ENCODE data around the gene WDR72. TPM values are rescaled to one million over a fixed set of nuclear protein-coding genes. Genes with fewer than 3 reads are reported as not detected.

WDR72 gene
- total and polyA plus RNA-seq, 3 donors from 2014 or later: 1.9 to 2.4 (median 2.1) TPM

DNA sequence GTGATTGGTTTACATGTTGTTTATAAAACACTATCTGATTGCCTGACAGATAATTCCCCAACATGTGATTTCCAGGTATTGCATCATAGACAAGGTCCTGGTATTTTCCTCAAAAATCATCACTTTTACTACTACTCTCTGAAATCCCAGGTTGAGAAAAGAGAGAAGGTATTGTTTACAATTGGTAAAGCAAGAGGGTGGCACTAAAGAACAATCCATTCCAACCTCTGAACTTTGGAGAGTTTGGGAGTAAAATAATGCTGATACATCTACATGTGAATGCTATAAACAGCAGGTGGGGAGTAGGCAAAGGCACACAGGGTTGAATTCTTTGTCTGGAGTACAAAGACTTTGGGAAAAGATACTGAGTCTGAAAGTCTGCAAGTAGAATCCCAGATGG lies 134.2 kb downstream of the WDR72 start:
- no peak for TF ChIP-seq POLR2A (IDR thresholded peaks at IDR 0.05)
- no peak for TF ChIP-seq CTCF (IDR thresholded peaks at IDR 0.05)
- H3K4me1 ChIP-seq: no peaks in the 10 kb centered on the region
- no peaks in the 10 kb centered on the region for H3K36me3 ChIP-seq (ENCODE audit: low read depth, missing control alignments)
- H3K27me3 ChIP-seq: no peaks in the 10 kb centered on the region
- H3K9me3 ChIP-seq: no peaks in the 10 kb centered on the region
- H3K4me3 ChIP-seq: no peak overlapping the region
- intact Hi-C loops (cut with DNase I; ENCODE audit: low total_unique reads): no loop called here
- no peak overlapping the region for H3K27ac ChIP-seq
- no peak for DNase-seq

DNA sequence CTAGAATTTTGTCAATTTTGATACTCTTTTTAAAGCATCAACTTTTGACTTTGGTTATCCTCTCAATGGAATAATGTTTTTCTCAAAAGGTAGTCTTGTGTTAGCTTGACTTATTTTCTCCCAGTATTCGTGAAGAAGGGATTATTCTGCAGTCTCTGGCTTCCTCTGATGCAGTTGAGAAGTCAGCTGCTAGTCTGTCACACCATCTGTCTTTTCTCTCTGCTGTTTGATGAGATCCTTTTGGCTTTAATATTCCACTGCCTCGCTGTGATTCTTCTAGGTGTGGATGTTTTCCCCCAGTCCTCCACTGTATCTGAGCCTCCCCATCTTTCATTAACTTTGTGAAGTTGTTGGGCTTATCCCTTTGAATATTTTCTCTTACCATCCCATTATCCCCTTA lies 141.0 kb downstream of the WDR72 start:
- H3K36me3 ChIP-seq (ENCODE audit: low read depth, missing control alignments): no peaks in the 10 kb centered on the region
- no peaks in the 10 kb centered on the region for H3K27me3 ChIP-seq
- no peaks in the 10 kb centered on the region for H3K9me3 ChIP-seq
- TF ChIP-seq CTCF (IDR thresholded peaks at IDR 0.05): no peak
- TF ChIP-seq POLR2A (IDR thresholded peaks at IDR 0.05): no peak
- no peak overlapping the region for H3K4me3 ChIP-seq
- no peak overlapping the region for H3K27ac ChIP-seq
- no peak for DNase-seq
- 61 to 62% methylated on average over 2 of the region's 2 CpGs for WGBS, 2 donors
- H3K4me1 ChIP-seq: no peaks in the 10 kb centered on the region
- intact Hi-C loops (cut with DNase I; ENCODE audit: low total_unique reads): no loop called here

- intact Hi-C loops (cut with DNase I; ENCODE audit: low total_unique reads): no loop called here
- H3K36me3 ChIP-seq (ENCODE audit: low read depth, missing control alignments): no peaks in the 10 kb centered on the region
- no peaks in the 10 kb centered on the region for H3K9me3 ChIP-seq
- H3K27ac ChIP-seq: no peak overlapping the region
- no peak overlapping the region for H3K4me3 ChIP-seq
- no peak for TF ChIP-seq POLR2A (IDR thresholded peaks at IDR 0.05)
- TF ChIP-seq CTCF (IDR thresholded peaks at IDR 0.05): no peak
- H3K27me3 ChIP-seq: no peaks in the 10 kb centered on the region
- WGBS, 2 donors: 74 to 86% methylated on average over 4 of the region's 4 CpGs
- no peak for DNase-seq
- no peaks in the 10 kb centered on the region for H3K4me1 ChIP-seq
These were observed 148.1 kb downstream of the WDR72 start for GRCh38 chr15:53611145-53611920.

- TF ChIP-seq CTCF (IDR thresholded peaks at IDR 0.05): no peak
- no peak for TF ChIP-seq POLR2A (IDR thresholded peaks at IDR 0.05)
- DNase-seq: no peak
- no peak overlapping the region for H3K27ac ChIP-seq
- no peak overlapping the region for H3K4me3 ChIP-seq
- intact Hi-C loops (cut with DNase I; ENCODE audit: low total_unique reads): no loop called here
- H3K27me3 ChIP-seq: no peaks in the 10 kb centered on the region
- WGBS, 2 donors: 90 to 96% methylated on average over 2 of the region's 2 CpGs
- H3K4me1 ChIP-seq: no peaks in the 10 kb centered on the region
- no peaks in the 10 kb centered on the region for H3K36me3 ChIP-seq (ENCODE audit: low read depth, missing control alignments)
- no peaks in the 10 kb centered on the region for H3K9me3 ChIP-seq
These were observed 168.4 kb downstream of the WDR72 start for GRCh38 chr15:53591041-53591440.

DNA sequence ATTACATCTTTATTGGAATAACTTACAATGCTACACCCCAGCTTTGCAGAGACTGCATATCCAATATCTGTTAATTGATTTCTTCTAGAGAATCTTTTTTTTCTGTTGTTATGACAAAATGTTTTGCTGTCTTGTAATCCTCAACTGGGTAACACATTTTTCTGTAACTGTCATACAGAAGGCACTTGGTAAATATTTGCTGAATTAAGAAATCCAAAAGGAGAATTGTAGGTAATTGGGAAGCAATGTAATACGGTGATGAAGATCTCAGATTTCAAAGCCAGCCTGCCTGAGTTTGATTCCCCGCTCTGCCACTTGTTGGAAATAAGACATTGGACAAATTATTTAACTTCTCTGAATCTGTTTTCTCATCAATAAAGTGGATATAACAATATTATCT lies 169.1 kb downstream of the WDR72 start:
- H3K4me3 ChIP-seq: no peak overlapping the region
- 76 to 82% methylated on average over 2 of the region's 2 CpGs for WGBS, 2 donors
- H3K27me3 ChIP-seq: no peaks in the 10 kb centered on the region
- intact Hi-C loops (cut with DNase I; ENCODE audit: low total_unique reads): no loop called here
- no peak for DNase-seq
- H3K36me3 ChIP-seq (ENCODE audit: low read depth, missing control alignments): no peaks in the 10 kb centered on the region
- TF ChIP-seq CTCF (IDR thresholded peaks at IDR 0.05): no peak
- no peak for TF ChIP-seq POLR2A (IDR thresholded peaks at IDR 0.05)
- no peak overlapping the region for H3K27ac ChIP-seq
- H3K4me1 ChIP-seq: no peaks in the 10 kb centered on the region
- H3K9me3 ChIP-seq: no peaks in the 10 kb centered on the region

All from testis (tissue), 3 donors.